Prostate gland (tissue), 2 donors: ENCODE measurements around the gene CAMSAP2.

Source experiments
- POLR2A ChIP-seq: fragments of 450-650 bp; IDR thresholded peaks from one replicate; pipeline ENCODE4 v1.6.1; 2016; ENCODE audit warnings: antibody characterized with exemption, mild to moderate bottlenecking
- POLR2AphosphoS5 ChIP-seq: sonication (generic); formaldehyde crosslinking; IDR thresholded peaks from one replicate; pipeline ENCODE4 v1.6.1; 2017; ENCODE audit warnings: antibody characterized with exemption
- TF ChIP-seq, protein P1 (sequence below), 4 experiments: fragments of 200-600 bp in 2 of 4; fragments of 450-650 bp in 2 of 4; sonication (generic) in 2 of 4; IDR thresholded peaks; 1 replicate in 3 of 4; 2 replicates in 1 of 4; pipeline ENCODE4 v1.5.1; 2016 to 2019; ENCODE audit warnings: antibody characterized with exemption in 4 of 4, mild to moderate bottlenecking in 2 of 4, moderate library complexity in 2 of 4

DNA sequence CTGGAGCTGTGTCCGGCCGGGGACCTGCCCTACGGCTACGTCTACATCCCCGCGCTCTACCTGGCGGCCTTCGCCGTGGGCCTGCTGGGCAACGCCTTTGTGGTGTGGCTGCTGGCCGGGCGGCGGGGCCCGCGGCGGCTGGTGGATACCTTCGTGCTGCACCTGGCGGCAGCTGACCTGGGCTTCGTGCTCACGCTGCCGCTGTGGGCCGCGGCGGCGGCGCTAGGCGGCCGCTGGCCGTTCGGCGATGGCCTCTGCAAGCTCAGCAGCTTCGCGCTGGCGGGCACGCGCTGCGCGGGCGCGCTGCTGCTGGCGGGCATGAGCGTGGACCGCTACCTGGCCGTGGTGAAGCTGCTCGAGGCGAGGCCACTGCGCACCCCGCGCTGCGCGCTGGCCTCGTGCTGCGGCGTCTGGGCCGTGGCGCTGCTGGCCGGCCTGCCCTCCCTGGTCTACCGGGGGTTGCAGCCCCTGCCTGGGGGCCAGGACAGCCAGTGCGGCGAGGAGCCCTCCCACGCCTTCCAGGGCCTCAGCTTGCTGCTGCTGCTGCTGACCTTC is 134.5 kb downstream of the CAMSAP2 start:
- TF ChIP-seq, protein P1, sequence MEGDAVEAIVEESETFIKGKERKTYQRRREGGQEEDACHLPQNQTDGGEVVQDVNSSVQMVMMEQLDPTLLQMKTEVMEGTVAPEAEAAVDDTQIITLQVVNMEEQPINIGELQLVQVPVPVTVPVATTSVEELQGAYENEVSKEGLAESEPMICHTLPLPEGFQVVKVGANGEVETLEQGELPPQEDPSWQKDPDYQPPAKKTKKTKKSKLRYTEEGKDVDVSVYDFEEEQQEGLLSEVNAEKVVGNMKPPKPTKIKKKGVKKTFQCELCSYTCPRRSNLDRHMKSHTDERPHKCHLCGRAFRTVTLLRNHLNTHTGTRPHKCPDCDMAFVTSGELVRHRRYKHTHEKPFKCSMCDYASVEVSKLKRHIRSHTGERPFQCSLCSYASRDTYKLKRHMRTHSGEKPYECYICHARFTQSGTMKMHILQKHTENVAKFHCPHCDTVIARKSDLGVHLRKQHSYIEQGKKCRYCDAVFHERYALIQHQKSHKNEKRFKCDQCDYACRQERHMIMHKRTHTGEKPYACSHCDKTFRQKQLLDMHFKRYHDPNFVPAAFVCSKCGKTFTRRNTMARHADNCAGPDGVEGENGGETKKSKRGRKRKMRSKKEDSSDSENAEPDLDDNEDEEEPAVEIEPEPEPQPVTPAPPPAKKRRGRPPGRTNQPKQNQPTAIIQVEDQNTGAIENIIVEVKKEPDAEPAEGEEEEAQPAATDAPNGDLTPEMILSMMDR (IDR thresholded peaks at IDR 0.05) = no peak
- TF ChIP-seq POLR2AphosphoS5 (no peak), POLR2A (no peak)
